PC-3 (cell line): ENCODE results near the gene TRIM68.

Experiments
- CTCF ChIP-seq: fragments of 300-600 bp; sonication (generic); conservative IDR thresholded peaks from 2 replicates; pipeline ENCODE4 v1.5.1; 2017; ENCODE audit warnings: antibody characterized with exemption, low read depth, mild to moderate bottlenecking, low read length
- EZH2 ChIP-seq: fragments of 300-600 bp; sonication (generic); IDR thresholded peaks from one replicate; pipeline ENCODE4 v1.6.1; 2017; ENCODE audit warnings: antibody characterized with exemption, mild to moderate bottlenecking, low read length; ENCODE audit not compliant: unreplicated experiment

- TF ChIP-seq CTCF (no peak), EZH2 (no peak)
These were observed 34.0 kb upstream of the TRIM68 start for GRCh38 chr11:4642043-4642442.
